Stimulated activated CD4-positive, alpha-beta T cell treated with anti-CD3 and anti-CD28 coated beads, Interleukin-4, amount 100 ng/mL, for 4 hours (primary cell): ENCODE results near the gene ZFPL1.
"Not testable (repeated sequence)": the region's sequence is repeated elsewhere in the genome, so short reads cannot be mapped to it uniquely, and the experiment has no call there.

Experiments
- DNase-seq, 2 experiments: peaks; one replicate each; pipeline ENCODE4 v3.0.0-alpha.2; 2020

ZFPL1 gene

DNA sequence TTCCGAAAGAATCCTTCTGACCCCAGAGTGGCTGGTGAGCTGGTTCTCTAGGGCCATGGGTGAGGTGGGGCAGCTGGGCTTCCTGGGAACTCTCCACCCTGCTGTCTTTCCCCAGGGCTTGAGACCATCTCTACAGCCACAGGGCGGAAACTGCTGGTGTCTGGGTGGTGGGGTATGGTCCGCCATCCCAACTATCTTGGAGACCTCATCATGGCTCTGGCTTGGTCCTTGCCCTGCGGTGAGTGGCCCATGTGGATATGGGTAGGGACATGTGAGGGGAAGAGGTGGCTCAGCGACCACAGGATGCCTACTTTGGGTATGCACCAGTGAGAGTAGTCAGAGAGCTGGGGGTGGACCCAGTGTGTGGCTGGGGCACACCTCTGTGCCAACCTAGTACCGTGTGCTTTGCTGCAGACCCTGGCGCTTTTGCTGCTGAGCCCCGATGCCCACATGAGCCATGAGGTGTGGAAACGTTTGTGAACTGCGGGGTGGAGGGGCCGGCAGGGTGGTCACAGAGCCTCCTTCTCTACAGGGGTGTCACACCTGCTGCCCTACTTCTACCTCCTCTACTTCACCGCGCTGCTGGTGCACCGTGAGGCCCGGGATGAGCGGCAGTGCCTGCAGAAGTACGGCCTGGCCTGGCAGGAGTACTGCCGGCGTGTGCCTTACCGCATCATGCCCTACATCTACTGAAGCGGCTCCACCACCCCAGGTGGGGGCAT lies 31.5 kb downstream of the ZFPL1 start:
- no peak for DNase-seq

DNA sequence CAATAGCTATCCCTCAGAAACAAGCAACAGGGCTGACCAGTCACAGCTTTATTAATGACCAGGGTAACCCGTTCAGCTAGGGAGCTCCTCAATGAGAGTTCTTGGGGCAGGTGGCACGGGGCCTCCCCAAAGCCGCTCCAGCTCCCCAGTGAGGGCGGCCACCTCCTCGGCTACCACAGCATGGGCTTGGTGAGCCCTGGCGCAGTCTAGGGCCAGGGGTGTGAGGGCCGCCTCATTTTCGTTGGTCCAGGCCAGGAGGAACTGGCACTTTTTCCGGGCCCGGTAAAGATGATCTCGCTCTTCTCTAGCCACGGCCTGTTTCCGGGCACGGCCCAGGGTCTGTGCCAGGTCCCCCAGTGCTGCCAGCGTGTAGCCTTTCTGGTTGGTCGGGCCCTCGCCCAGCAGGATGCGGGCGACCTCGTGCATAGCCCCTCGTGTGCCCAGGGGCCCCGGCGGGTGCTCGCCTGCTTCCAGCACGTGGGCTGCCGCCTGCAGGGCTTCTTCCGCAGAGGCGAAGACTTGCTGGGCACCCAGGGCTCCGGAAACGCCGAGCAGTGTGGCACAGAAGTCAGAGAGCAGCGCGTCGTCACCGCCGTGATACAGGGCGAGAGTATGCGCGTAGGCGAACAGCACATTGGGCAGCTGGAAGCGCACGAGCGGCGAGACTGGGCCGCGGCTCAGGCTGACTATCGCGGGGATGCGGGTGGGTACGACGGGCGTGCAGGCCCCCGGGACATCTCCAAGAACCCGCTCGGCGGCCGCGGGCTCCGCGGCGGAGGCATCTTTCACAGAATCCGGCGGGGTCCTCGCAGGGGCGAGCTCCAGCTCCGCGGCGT lies 32.6 kb downstream of the ZFPL1 start:
- DNase-seq: peak; percentile 59 to 77

DNA sequence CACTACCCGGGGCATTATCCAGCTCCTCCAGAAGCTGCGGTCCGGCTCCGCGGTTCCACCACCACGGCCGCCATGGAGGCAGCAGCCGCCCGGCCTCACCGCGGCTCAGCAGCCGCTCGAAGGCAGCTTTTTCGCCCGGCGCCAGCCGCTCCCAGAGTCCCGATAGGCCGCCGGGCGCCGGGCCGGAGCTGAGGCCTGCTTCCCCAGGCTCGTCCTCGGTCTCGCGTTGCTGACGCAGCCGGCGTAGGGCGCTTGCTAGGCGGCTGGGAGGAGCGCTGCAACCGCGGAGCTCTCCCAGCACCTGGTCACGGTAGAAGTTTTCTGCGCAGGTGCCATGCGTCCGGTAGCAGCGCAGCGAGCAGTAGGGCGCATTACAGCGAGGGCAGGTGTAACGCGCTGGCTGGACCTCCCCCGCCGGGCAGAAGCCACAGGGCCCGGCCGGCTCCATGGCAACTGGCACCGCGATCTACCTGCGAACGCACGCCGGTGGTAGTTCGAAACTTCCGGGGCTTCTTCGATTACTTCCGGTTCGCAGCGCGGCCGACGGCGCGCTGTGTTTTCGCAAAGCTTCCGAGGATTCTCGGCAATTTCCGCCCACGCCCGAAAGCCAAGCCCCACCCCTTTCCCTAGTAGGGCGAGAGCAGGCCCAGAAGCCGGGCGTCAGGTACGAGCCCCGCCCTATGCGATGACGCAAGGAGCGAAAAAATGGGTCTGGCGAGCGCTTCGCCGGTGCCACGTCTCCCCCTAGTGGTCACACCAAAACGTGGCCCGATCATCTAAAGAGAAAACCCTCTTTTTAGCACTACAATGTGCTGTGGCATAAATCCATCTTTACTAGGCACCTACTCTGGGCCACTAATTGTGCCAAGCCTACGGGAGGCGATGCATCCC lies 33.4 kb downstream of the ZFPL1 start, which contains the start of gene ZNHIT2:
ZNHIT2 (minus strand) TSS at position 496 of the 891 bp plus-strand sequence; CDS start at position 448, 48 bp downstream.
- DNase-seq: peak; percentile 100

DNA sequence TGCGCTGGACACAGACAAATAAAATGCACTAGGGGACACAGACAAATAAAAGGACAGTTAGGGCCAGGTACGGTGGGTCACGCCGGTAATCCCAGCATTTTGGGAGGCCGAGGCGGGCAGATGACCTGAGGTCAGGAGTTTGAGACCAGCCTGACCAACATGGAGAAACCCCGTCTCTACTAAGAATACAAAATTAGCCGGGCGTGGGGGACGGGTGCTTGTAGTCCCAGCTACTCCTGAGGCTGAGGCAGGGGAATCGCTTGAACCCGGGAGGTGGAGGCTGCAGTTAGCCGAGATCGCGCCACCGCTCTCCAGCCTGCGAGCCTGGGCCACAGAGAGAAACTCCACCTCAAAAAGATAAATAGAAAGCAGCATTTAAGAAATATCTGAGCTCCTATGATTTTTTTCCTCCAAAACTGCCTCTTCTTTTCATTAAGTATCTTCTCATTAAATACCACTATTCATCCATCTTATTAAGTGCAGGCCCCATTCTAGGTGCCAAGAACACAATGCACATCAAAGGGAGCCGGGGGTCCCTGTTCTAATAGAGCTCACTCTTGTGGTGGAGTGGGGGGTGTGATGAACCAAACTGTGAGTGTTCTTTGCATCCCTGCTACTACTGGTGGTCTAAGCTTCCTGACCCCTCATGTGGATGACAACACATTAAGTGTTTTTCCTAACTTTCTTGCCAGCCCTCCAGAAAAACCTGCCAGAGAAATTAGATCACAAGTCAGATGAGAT lies 34.2 kb downstream of the ZFPL1 start:
- DNase-seq: no peak

DNA sequence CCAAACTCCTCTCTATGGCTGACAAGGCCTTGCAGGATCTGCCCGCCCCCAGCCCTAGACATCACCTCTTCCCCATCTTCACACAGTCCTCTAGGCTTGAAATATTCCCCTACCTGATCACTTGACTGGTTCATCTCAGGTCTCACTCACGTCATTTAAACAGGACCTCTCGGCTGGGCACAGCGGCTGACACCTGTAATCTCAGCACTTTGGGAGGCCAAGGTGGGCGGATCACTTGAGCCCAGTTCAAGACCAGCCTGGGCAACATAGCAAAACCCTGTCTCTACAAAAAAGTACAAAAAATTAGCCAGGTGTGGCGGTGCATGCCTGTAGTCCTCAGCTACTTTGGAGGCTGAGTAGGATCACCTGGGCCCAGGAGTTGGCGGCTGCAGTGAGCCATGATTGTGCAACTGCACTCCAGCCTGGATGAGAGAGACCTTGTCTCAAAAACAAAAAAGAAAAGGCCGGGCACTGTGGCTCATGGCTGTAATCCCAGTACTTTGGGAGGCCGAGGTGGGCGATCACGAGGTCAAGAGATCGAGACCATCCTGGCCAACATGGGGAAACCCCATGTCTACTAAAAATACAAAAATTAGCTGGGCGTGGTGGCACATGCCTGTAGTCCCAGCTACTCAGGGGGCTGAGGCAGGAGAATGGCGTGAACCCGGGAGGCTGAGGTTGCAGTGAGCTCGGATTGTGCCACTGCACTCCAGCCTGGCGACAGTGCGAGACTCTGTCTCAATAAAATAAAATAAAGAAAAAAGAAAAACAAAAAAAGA lies 35.1 kb downstream of the ZFPL1 start:
- not testable (repeated sequence) for DNase-seq

DNA sequence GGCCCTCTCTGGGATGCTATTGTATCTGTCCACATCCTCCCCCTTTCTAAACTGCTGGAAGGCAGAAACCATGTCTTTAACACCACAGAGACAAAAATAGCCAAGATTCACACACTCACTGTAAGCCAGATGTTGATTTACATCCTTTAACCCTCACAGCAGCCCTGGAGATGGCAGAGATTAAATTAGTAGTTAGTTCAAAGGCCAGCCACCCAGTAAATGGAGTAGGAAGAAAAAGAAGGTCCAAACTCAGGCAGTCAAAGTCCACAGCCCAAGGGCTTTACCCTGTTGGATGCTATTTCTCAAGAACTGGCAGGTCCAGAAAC lies 35.6 kb downstream of the ZFPL1 start:
- no peak for DNase-seq

DNA sequence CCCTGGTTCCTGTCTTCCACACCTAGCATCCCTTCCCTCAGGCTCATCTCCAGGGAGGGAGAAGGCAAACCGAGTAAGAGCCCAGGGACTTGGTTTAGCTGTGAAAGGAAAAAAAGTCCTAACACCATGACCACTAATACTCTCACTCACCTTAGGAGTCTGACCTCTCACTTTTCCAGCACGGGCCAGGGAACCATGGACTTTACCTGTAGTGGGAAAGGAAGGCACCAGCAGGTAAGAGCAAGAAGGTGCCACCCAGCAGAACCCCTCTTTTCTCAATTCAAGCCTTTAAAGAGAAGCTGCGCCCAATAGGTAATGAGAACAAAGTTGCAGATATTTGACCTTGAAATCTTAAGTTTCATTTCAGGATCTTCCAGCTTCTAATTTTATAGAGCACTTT lies 36.8 kb downstream of the ZFPL1 start:
- DNase-seq: no peak

DNA sequence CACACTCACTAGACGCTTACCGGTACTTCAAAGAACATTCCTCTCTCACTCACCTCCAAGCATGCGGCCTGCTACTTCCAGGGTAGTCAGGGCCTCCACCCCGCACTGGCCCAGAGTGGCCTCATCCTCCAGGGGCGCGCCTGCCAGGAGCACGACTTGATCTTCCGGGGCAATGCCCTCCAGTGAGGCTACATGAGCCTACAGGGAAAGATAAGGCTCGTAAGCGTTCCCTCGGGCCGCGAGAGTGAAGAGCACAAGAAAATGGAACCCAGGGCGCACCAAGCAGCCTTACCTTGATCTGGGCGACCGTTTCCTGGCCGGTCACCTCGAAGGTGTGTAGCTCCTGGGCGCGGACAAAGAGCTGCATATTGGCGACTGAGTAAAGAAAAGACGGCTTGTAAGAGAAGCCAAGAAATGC lies 37.4 kb downstream of the ZFPL1 start:
- peak in 1 of 2 experiments; percentile 30 for DNase-seq

DNA sequence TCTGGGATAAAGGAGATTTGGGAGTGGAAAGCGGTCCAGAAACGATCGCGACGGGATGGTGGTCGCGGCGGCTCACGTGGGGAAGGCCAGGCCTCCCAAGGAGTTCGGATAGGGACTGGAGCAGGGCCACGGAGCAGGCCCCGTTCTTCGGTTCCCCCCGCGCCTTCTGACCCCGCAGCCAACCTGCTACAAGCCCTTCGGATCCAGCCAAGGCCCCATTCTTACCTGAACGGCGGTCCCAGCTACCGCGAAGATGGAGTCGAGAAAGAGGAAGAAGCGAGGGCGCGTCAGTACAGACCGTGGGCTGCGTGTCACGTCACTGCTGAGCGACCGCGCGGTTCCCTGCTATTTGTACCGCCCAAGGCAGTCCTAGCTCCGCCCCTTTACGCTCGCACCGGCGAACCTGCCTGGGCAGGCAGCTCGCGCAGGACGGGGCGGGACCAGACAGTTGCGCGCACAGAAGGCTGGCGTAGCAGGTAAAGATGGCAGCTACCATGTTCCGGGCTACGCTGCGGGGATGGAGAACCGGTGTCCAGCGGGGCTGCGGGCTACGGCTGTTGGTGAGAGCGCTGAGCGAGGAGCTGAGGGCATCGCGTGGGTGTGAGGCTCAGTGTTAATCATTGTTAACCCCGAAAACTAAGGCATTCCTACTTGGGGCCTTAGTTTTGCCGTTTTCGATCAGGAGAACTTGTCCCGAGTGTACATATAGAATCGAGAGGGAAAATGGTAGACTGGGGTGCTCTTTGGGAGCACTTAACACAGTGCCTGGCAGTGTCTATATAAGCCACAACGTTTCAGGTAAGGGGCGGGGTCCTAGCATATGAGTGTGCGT lies 38.1 kb downstream of the ZFPL1 start, which contains the start of the genes FAU and MRPL49:
FAU (minus strand) TSS at position 270 of the 832 bp plus-strand sequence. CDS start 321 bp downstream, outside the sequence.
MRPL49 (plus strand) TSS at position 457 of the 832 bp plus-strand sequence; CDS start at position 483, 26 bp downstream.
- peak; percentile 97 to 99 for DNase-seq

DNA sequence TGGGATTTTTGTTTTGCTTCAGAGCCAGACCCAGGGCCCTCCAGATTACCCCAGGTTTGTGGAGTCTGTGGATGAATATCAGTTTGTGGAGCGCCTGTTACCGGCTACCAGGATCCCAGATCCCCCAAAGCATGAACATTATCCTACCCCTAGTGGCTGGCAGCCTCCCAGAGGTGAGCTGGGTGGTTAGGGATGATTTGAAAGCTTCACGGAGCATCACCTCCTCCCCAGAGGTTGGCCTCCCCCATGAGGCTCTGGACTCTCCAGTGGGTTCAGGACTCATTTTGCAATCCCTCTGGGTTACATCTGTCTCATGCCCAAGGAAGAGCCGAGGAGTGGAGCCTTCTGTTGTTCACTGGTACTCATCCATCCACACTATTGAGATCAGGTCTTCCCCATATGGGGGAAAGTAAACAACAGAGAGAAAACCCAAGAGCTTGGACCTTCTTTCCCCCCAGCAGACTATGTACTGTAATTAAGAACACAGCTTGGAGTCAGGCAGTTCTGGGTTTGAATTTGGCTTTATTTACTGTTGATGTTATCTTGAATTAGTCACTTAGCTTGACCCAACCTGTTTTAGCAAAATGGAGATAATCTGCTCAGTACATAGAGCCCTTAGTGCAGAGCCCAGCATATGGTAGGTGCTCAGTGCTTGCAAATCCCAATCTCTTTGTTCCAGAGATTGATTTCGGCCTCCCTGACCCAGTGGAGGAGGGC lies 40.6 kb downstream of the ZFPL1 start:
- DNase-seq: no peak

DNA sequence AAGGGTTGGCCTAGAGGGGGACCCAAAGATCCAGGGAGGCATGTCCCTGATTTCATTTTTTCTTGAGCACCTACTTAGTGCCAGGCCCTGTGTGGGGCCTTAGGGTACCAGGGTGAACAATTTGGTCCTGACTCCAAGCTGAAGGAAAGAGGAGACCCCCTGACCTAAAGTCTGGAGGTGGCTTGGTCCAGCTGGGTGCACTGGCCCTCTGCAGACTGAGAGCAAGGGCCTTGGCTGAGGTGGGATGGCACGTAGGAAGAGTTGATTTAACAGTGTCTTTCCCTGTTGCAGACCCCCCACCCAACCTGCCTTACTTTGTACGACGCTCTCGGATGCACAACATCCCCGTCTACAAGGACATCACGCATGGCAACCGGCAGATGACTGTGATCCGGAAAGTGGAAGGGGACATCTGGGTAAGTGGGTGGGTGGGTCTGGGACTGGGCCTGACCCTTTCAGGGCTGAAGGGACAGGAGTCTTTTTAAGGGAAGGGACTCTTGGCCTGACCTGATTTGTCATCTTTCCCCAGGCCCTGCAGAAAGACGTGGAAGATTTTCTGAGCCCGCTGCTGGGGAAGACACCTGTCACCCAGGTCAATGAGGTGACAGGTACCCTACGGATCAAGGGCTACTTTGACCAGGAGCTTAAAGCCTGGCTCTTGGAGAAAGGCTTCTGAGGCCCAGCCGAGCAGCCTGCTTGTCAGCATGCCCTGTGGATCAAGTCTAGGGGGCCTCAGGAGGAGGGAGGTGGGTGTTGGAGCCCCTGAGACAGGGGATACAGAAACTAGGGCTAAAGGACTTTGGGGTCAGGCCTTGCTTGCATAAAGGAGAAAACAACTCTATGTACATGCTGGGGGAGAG lies 41.4 kb downstream of the ZFPL1 start:
- no peak for DNase-seq

DNA sequence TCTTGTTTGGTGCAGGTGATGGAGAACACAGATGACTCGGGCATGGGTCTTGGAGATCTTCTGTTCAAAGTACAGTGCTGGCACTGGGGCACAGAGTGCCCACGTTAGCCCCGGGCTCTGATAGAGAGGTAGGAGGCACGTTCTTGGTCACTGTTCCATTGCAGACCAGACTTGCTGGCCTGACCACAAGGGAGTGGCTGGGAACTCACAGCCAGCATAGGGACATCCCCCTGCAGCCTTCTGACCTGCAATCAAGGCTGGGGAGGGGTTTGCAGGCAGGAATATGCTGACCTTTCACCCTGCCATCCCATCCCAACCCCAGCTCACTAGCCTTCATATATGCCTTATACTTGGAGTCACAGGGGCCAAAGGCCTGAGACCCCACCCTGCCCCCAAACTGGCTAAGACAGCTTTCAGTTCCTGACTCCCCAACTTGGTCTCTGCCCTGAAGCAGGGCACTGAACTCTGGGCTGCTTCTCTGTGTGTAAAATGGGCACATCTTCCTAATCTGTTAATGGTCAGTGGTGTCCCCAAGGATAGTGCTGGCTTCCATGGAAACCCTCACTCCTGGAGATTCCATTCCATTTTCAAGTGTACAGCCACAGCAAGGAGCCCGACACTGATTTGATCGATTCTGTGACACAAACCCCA lies 42.7 kb downstream of the ZFPL1 start:
- DNase-seq: no peak

DNA sequence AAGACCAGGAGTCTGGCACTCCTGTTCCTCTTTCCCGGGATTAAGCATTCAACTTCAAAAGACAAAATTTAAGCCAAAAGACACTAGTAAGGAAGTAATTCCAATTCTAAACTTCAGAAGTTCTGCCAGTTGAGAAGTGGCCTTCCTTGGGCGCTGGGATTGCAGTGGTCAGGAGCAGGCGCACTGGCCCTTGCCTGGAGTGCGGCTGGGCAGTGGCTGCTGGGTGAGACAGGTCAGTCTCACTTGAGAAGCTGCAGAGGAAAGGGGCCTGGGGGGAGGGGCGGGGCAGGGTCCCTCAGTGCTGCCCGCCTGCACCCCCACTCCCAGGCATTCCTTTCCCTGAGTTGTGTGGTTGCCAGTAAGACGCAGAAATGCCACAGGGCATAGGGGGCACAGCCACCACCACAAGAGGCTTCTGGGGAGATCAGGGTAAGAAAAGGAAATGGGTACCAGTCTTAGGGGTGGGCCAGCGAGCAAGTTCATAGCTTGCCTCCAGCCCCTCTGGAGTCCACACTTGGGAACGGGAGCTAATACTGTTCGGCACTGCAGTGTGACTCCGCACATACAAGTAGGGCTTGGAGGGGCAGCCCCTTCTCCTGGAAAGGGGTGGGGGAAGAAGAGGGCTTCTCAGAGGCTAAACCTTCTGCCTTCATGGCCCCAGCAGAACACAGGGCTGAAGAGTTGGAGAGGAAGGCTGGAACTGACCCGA lies 43.6 kb downstream of the ZFPL1 start:
- no peak for DNase-seq

DNA sequence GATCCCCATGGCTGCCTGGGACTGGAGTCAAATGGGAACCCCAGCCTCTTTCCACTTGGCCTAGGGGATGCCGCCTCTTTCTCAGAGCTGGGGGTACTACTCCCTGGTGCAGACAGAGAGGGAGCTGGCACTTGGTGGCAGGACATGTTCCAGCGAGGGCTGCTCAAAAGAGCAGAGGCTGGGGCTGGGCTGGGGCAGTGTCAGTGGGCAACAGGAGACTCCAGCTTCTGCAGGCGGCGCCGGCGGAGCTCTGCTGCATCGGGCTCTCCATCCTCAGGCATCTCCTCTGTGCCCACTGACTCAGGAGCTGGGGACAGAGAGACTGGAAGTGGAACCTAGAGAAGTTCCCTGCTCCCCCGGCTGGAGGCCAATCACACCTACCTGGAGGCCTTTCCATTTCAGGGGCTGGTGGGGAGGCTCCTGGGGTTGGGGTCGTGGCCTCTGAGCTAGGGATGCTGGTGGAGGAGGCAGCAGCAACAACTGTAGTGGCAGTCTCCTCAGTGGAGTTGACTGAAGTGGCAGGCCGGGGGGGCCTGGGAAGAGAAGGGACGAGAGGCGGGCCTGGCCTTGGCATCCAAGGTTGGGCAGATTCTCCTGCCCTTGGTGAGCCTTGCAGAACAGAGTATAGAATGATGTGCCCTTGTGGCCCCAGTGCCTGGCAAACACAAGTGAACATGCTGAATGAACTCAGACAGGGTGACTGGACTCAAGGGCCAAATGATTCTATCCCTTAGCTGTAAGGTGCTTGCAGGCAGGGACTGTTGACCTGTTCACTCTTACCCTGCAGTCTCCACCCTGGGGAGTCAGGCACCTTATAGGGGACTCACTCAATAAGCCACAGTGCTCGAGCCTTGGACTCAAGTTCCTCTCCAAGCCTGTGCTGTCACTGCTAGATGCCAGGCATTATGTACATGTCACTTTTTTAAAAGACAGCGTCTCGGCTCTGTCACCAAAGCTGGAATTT lies 44.4 kb downstream of the ZFPL1 start:
- no peak for DNase-seq

DNA sequence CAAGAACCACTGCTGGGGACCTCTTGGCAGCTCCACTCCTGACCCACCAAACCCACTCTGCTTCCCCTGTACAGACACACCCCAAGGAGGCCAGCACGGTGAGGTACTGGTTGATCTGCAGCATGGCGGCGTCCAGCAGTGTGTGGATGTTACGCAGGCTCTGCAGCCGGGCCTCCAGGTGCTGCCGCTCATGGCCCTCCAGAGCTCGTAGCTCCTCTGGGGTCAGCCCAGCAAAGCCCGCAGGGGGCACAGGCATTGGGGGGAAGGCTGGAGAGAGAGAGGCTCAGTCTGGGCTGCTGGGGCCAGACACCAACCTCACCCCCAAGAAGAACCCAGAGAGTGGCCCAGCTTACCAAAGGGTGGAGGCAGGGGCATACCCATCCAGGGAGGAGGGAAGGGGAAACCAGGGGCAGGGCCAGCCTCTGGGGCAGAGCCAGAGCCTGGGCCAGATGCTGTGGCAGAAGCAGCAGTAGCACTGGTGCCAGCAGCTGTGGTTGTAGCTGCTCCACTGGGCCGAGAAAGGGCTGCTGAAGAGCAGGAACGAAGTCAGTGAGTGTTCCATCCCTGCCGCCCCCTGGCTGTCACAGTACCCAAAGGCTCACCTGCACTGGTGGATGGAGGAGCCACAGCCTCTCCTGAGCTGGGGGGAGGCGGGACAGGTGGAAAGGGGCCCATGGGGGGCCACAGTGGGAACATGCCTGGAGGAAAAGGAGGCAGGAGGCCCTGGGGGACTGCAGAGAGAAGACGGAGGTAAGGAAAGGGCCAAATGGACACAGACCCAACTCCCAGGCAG lies 45.8 kb downstream of the ZFPL1 start:
- DNase-seq: no peak
